Measurements from ENCODE around the gene TMEM82.

Gene TMEM82

DNA sequence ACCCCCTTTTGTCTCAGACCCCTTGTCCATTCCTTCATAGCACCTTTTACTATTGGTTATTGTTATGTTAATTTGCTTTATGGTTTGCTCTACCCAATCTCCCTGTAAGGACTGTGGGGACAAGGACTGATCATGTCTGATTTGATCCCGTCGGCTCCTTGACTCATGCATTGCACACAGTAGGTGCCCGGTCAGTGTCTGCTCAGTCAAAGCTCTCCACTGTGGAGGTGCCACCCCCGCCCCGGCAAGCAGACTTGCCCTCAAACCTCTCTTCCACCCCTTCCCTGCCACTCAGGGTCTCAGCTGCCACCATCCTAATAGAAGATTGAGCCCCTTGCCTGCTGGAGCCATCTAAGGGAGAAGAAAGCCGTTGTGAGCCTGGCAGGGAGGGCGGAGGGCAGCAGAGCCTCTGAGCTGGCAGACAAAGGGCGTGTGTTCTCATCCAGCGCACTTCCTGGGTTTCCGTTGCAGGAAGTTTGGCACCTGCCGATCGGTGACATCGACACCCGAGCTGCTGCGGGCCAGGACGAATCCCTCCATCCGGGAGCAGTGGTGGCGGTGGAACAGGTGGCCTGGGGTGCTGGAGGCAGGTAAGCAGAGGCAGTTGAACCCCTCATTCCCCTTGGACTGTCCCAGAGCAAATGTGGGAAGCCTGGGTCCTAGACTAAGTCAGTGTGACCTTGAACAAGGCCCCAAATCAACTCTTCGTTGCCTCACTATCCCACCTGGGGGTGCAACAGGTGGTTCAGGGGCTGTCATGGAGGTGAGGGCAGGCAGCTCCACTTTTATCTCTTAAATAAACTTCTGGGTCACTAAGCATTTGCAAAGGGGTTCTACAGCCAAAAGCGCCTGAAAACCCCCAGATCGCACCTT, 14.1 kb downstream of the TMEM82 start:
- DNase-seq (ENCODE audit: low read depth in 3 of 3) = no peak

DNA sequence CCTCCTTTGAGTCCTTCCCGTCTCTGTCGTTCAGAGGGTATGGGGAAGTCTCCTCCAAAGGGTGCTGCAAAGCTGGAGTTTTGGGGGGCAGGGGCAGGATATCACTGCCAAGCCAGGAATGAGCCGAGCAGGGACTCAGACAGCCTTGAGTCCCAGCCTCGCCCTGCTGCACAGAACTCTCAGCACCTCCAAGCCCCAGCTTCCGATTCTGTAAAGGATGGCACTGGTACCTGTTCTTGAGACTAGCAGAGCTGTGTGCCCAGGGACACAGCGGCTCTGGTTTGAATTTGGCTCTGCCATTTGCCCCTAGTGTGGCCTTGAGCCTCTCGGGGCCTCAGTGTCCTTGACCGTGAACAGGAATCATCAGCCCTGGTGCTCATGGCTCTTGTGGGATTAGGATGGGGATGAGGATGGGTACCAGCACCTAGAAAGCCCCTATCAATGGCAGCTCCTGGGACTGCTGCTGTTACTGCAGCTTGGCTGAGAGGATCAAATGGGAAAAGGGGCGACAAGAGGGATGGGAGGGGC, 14.8 kb downstream of the TMEM82 start:
- DNase-seq (ENCODE audit: low read depth in 3 of 3) = no peak

DNA sequence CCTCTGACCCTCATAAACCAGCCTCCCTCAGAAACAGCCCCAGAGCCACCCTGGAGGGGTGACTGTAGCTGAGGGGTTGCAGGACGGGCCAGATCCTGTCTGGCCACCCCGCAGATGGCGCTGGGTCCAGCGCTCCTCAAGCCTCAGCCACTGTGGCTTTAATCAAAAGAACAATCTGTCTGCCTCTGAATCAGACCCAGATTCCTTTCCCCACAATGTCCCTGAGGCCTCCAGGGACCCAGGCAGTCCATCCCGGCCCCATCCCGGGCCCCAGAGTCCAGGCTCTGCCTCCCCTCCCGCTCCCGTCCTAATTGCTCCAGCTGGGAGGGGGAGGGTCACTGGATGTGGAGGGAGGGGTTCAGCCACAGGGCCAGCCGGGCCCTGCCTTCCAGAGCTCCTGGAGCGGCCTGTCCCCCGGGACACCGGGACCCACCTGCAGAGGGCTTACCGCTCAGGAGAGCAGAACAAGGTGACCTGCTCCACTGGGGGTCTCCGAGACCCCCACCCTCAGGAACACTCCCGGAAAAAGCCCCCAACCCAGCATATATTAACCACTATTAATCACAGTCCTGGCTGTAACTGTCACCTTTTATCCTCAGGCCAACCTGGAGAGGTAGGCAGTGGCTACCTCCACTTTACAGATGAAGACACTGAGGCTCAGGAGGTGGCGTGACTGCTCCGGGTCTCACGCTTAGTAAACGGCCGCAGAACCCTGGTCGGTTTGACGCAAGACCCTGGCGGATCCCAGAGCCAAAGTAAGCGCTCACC, 15.5 kb downstream of the TMEM82 start:
- no peak for DNase-seq (ENCODE audit: low read depth in 3 of 3)

DNA sequence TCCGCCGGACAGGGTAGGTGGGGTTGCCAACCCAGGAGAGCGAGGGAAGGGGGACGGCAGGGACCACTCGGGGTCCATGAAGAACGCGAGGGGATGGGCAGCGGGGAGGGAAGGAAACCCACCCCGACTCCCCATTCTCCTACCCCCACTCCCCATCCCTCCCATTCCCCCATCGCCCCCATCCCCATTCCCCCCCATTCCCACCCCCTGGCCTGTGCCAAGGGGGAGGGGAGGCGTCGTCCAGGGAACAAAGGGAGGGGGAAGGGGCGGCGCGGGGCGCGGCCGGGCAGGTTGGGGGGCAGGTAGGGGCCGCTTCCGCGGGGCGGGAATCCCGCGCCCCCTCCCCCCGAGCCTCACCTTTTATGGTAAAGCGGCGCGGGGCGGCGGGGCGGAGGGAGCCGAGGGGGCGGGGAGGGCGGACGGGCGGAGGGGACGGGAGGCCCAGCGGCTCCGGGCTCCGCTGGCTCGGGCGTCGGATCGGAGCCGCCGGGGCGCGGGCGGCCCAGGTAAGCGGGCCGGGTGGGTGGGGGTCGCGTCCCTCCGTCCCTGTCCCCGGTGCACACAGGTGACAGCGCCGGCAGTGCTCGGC, 16.1 kb downstream of the TMEM82 start, which contains the start of gene FBLIM1:
FBLIM1 (plus strand) TSS at position 453 of the 589 bp plus-strand sequence. CDS start 6,189 bp downstream, outside the sequence.
- DNase-seq (ENCODE audit: low read depth in 3 of 3) = no peak

DNA sequence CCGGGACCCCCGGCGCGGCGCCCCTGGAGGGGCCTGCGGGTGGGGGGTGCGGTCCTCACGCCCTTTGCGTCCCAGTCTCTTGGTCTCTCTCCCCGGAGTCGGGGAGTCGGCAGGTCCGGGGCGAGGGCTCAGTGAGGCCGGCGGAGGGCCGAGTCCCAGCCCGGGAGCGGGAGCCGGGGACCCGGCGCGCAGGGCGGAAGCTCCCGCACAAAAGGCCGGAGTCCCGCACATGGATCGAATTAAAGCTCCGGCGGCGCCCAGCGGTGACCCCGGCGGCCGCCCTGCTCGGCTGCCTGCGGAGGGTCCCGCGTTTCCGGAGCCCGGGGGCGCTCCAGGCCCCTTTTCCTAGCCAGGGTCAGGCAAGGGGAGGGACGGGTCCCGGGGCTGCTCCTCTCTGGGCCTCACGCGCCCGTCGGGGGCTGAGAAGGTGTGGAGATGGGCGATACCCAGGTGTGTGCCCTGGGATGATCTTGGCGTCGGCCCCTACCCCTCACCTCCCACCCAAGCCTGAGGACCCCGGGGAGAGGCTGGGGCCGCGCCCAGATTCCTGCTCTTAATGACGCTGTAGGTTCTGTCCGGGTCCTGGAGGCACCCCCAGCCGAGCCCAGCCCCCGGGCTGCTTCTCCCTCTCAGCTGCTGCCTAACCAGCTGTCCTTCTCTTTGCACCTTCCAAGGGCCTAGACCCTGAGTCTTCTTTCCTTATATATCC, 16.8 kb downstream of the TMEM82 start:
- DNase-seq (ENCODE audit: low read depth in 3 of 3) = no peak

DNA sequence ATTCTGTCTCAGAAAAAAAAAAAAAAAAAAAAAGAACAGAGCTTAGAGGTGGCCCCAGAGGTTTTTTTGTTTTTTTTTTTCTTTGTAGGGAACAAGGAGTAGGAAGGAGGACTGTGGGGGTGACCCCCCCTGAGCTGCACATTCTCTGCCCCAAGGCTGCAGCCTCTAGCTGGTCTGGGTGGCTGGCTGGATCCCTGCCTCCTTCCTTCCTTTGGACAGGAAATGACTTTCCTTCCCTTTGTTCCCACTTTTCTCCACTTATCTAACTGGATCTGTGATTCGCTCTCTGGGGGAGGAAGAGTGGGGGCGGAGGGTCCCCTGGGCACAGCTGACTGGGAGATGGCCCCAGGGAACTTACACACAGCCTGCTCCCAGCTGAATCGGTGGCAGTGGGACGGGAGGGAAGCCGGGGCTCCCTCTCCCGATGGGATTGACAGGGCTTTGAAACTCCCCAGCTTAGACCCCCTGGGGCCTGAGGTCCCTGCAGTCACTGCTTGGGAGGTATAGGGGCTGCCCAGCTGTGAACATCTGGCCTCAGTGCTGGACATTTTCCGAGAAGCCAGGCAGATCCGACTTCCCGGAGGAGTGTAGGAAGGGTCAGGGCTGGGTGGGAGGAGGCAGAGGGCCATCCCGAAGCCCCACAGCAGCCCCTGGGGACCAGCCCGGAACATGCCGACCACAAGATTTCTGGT, 18.4 kb downstream of the TMEM82 start:
- no peak for DNase-seq (ENCODE audit: low read depth in 3 of 3)

DNA sequence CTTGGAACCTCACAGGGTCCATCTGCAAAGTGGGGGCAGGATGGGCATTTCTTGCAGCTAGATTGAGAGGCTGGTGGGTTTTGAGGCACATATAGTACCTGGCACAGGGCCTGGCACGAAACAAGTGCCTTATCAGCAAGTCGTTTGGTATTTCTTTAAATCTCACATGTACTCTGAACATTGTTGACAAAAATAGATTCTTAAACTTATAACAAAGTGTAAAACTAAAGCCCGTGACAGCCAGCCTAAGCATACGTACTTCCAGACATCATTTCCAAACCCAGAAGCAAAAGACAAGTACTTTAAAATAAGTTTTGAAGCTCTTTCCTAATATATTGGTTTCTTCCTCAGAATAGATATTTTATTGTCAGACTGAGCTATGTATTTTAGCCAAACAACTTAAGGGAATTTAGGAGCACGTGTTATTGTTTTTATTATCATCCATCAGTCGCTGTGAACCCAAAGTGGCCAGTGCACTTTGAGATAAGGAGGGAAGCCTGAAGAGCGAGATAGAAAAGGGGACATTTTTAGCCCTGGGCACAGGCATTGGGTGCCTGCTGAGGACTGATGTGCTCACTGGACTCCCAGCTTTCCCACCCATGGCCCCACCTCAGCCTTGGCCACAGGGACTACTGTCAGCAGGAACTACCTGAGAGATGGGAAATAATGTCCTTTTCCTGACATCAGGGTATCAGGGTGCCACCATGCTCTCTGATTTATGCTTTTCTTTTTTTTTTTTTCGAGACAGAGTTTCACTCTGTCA, 19.2 kb downstream of the TMEM82 start:
- no peak for DNase-seq (ENCODE audit: low read depth in 3 of 3)

DNA sequence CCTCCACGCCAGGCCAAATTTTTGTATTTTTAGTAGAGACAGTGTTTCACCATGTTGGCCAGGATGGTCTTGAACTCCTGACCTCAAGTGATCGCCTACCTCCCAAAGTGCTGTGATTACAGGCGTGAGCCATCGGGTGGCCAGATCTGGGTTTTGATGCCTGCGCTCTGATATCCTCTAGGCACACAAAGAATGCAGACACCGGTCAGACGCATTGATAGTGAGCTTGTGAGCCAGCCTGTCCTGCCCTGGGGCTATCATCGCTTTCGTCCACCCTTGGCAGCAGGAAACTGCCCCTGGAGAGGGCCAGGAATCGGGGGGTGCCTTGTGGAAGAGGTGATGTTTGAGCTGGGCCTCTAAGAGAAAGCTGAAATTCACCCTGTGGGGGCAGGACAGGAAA, 20.2 kb downstream of the TMEM82 start:
- DNase-seq (ENCODE audit: low read depth in 3 of 3) = no peak

DNA sequence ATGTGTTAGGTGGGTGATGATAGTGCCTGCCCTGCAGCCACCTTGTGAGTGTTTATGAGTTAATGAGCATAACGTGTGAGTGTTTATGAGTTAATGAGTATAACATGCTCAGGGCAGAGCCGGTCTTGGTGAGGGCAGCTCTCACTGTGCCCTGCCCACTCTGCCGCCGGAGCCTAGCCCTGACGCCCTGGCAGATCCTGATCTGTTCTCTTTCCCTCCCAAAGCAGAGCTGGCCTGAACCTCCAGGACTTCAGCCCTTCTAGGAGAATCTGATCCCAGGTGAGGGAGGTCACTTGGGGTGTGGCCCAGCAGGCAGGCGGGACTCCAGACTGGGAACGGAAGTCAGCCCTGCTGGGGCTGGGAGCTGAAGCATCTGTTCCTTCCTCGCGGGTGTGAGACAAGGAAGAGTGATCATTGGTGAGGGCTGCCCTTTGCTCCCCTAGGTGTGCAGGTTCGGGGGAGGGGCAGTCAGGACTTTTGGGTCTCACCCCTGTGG, 22.0 kb downstream of the TMEM82 start:
- no peak for DNase-seq (ENCODE audit: low read depth in 3 of 3)

DNA sequence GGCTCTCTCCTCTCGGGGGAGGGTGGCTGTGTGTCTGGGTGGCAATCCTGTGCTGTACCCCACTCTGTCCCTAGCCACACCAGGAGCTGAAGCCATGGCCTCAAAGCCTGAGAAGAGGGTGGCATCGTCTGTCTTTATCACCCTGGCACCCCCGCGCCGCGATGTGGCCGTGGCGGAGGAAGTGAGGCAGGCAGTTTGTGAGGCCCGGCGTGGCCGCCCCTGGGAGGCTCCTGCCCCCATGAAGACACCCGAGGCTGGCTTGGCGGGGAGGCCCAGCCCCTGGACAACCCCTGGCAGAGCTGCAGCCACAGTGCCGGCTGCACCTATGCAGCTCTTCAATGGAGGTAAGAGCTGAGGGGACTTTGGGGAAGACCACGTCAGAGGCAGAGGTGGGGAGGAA, 22.6 kb downstream of the TMEM82 start:
- DNase-seq (ENCODE audit: low read depth in 3 of 3) = no peak

DNA sequence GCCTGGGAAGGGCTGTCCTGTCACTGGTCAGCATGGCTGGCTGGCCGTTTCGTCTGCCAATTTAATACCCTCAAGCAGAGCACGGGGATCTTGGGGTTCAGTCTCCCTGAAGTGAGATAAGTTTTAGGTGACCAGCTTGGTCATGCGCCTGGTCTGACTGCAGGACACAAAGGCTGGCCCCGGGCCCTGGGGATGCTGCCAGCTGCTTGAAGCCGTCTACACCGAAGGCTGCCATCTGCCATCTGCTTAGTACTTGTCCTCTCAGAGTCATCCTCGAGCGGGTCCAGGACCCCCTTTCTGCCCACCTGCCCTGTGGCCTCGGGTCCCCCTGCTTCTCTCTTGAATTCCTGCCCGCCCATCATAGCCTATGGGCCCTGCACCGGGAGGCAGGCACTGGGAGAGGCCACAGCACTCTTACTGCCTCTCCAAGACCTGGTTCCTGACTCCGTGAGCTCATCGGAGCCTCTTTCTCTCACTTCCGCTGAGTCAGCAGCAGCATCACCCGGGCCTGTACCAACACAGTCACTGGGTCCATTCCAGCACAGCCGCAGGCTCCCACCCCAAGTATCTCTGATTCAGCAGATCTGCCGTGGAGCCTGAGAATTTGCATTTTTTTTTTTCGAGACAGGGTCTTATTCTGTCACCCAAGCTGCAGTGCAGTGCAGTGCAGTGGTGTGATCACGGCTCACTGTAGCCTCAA, 23.3 kb downstream of the TMEM82 start:
- DNase-seq (ENCODE audit: low read depth in 3 of 3) = no peak

DNA sequence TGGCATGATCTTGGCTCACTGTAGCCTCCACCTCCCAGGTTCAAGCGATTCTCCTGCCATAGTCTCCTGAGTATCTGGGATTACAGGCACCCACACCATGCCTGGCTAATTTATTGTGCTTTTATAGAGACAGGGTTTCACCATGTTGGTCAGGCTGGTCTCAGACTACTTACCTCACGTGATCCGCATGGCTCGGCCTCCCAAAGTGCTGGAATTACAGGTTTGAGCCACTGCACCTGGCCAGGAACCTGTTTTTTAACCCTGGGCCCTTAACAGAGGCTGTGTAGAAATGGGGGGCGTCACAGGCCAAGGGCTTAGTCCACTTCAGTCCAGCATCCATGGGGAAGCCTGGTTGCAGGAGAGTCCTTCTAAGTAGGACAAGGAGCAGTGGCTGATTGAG, 25.6 kb downstream of the TMEM82 start:
- DNase-seq (ENCODE audit: low read depth in 3 of 3) = no peak

DNA sequence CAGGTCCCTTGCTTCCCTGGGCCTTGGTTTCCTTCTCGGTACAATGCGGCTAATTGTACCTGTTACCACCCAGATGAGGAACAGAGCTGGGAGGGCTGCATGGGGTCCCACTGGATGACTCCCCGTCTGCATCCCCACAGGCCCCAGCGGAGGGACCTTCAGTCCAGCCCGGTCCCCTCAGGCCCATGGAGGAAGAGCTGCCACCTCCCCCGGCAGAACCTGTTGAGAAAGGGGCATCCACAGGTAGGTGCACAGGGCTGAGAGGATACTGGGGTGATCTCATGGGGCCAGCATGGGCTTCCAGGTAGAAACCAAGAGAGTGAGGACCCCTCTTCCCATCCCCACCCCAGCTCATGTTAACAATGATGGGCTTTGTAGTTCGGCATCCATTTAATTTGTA, 26.1 kb downstream of the TMEM82 start:
- DNase-seq (ENCODE audit: low read depth in 3 of 3) = no peak

DNA sequence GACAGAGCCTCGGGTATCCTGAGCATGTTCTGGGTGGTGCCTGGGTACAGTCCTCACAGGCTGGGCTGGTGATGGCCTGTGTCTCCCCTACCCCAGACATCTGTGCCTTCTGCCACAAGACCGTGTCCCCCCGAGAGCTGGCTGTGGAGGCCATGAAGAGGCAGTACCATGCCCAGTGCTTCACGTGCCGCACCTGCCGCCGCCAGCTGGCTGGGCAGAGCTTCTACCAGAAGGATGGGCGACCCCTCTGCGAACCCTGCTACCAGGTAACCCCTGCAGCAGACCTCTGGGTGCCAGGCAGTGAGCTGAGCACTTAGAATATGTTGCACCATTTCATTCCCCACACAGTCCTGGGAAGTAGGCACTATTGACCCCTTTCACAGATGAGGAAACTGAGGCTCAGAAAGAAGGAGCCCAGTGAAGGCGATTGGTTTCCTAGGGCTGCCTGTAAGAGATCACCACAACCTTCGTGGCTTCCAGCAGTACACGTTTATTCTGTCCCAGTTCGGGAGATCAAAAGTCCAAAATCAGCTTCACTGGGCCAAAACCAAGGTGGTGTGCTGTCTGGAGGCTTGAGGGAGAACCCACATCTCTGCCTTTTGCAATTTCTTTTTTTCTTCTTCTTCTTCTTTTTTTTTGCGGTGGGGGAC, 28.1 kb downstream of the TMEM82 start:
- no peak for DNase-seq (ENCODE audit: low read depth in 3 of 3)

DNA sequence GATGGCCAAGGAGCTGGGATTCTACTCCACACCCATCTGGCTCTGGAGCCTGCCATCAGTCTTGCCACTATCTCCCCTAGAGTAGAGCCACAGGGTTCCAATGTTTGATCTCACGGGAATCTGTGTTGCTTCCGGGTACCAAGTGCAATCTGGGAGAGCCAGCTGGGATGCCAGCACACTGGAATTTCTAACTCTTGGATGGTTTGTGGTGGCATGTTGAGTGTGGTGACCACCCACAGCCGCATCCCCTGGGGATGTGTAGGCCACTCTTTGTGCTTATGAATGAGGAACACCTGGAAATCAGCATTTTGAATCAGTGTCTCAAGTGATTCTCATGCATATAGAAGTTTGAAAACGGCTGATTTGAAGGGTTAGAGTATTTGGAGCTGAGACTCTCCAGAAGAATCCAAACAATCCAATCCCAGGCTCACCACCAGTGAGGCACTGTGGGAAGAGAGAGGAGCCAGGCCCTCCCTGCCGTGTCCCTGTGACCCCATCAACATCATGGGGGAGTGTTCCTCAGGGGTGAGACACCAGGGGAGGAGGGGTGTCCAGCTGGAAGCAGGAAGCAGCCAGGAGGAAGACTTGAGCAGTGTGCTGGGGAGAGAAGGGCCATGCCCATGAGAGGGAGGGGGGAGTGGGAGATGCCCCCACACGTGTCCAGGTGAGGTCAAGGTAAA, 29.7 kb downstream of the TMEM82 start:
- DNase-seq (ENCODE audit: low read depth in 3 of 3) = no peak

DNA sequence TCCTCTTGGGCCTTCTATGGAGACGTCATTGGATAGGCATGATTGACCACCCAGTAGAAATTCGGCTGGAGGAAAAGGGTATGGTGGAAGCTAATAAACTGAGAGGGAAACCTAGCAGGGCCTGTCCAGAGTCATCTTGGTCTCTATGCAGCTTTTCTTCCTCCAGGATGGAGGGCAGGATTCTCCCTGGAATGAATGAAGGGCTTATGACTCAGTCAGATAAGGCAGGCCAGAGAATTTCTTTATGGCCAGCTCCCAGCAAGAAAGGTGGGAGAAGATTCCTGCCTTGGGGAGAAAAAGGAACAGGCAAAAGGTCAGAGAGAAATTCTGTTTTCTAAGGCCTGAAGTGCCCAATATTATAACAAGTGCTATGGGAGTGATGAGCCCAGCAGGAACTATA, 33.4 kb downstream of the TMEM82 start:
- DNase-seq (ENCODE audit: low read depth in 3 of 3) = no peak

DNA sequence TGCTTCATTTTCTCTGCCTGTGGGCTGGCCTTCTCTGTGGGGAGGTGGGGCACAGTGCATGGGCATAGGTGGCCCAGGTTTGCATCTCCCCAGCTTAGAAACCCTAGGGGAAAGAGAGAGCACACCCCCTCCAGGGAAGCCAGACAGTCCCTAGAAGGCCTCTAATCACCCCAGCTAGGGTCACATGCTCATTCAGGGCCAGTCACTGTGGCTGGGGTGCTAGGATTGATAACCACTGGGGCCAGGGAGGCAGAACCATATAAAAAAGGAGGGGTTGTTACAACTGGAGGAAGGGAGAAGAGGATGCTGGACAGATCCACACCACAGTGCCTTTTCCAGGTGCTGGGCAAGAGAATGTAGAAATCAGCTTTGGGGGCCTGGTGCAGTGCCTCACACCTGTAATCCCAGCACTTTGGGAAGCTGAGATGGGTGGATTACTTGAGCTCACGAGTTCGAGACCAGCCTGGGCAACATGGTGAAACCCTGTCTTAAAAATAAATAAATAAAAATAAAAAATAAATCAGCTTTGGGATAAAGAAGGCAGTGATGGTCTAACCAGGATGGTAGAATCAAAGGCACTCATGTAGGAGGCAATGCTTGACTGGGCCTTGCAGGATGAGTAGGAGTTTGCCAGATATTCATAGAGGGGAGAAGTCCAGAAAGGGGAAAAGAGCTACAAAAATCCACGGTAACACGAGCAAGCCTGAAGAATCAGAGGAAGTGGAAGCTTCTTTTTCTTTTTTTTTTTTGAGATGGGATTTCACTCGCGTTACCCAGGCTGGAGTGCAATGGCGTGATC, 35.8 kb downstream of the TMEM82 start:
- DNase-seq (ENCODE audit: low read depth in 3 of 3) = no peak

DNA sequence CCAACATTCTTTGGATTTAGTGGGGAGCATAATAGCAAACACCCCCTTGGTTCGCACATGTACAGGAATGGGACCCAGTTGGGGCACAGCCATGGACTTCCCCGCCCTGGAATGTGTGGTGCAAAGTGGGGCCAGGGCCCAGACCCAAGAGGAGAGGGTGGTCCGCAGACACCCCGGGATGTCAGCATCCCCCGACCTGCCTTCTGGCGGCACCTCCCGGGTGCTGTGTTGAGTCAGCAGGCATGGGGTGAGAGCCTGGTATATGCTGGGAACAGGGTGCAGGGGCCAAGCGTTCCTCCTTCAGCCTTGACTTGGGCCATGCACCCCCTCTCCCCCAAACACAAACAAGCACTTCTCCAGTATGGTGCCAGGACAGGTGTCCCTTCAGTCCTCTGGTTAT, 43.4 kb downstream of the TMEM82 start:
- DNase-seq (ENCODE audit: low read depth in 3 of 3) = no peak
